Caco-2 (cell line): ENCODE data around the gene LRRC37A2. TPM values are rescaled to one million over a fixed set of nuclear protein-coding genes. Genes with fewer than 3 reads are reported as not detected.
A peak's percentile ranks its signal among the peaks of the same experiment; 100 is the strongest.
"Not testable (repeated sequence)": the region's sequence is repeated elsewhere in the genome, so short reads cannot be mapped to it uniquely, and the experiment has no call there.

ENCODE experiments used
- BruUV-seq: library from RNA; stranded (reverse); fragments of 400-500 nt; replicated peaks from 2 replicates; lab custom pipeline; 2021; lab: Mats Ljungman, UMichigan
- CTCF ChIA-PET: fragments of 300-600 bp; sonication (Branson Sonifier 250); formaldehyde crosslinking; loops from one replicate; lab custom pipeline; 2022; ENCODE audit warnings: antibody characterized with exemption; lab: Charles Lee
- POLR2A ChIA-PET: fragments of 300-600 bp; sonication (Branson Sonifier 250); formaldehyde crosslinking; loops from one replicate; lab custom pipeline; 2022; ENCODE audit warnings: antibody characterized with exemption; lab: Charles Lee
- DNase-seq, 2 experiments: peaks; one replicate each; pipeline versions ENCODE4 v3.0.0 to v3.0.0-alpha.2; 2020 to 2022
- H3K27me3 ChIP-seq: replicated peaks from 2 replicates; pipeline ENCODE4 v1.6.0; 2011; ENCODE audit warnings: low read length; ENCODE audit not compliant: control insufficient read depth, insufficient read depth
- H3K36me3 ChIP-seq: 2 replicates; pipeline ENCODE4 v1.5.1; 2011; ENCODE audit warnings: low read length; ENCODE audit not compliant: control insufficient read depth, insufficient read depth
- H3K4me1 ChIP-seq: fragments of 250-450 bp; sonication (Bioruptor Pico); 2 replicates; pipeline ENCODE4 v1.5.1; 2020; ENCODE audit warnings: mild to moderate bottlenecking
- H3K4me3 ChIP-seq: 2 replicates; pipeline ENCODE4 v1.5.1; 2011; ENCODE audit warnings: low read depth, mild to moderate bottlenecking, control low read depth, low read length
- H3K9me3 ChIP-seq: fragments of 250-450 bp; sonication (Bioruptor Pico); 2 replicates; pipeline ENCODE4 v1.5.1; 2020; ENCODE audit warnings: mild to moderate bottlenecking, moderate library complexity
- H3K27ac Mint-ChIP-seq: one replicate; pipeline ENCODE4 v1.8.0; 2022; ENCODE audit warnings: mixed read lengths; ENCODE audit not compliant: unreplicated experiment
- H3K27me3 Mint-ChIP-seq: one replicate; pipeline ENCODE4 v1.8.0; 2022; ENCODE audit warnings: mixed read lengths; ENCODE audit not compliant: insufficient read depth, unreplicated experiment
- H3K36me3 Mint-ChIP-seq: one replicate; pipeline ENCODE4 v1.8.0; 2022; ENCODE audit warnings: mild to moderate bottlenecking, mixed read lengths; ENCODE audit not compliant: insufficient read depth, unreplicated experiment
- H3K4me1 Mint-ChIP-seq: one replicate; pipeline ENCODE4 v1.8.0; 2022; ENCODE audit warnings: low read depth, mixed read lengths; ENCODE audit not compliant: unreplicated experiment
- H3K4me3 Mint-ChIP-seq: one replicate; pipeline ENCODE4 v1.8.0; 2022; ENCODE audit warnings: mild to moderate bottlenecking, moderate library complexity, mixed read lengths; ENCODE audit not compliant: unreplicated experiment
- H3K9me3 Mint-ChIP-seq: one replicate; pipeline ENCODE4 v1.8.0; 2022; ENCODE audit warnings: mixed read lengths; ENCODE audit not compliant: unreplicated experiment
- intact Hi-C: fragments of 100-400 bp; cut with micrococcal nuclease; formaldehyde crosslinking; loops from one replicate; pipeline ENCODE4 v1.10.0; 2022; ENCODE audit not compliant: unreplicated experiment
- total RNA-seq: library from RNA; stranded (reverse); gene quantifications from 2 replicates; pipeline ENCODE4 v1.2.3, GENCODE V29; 2022

Gene LRRC37A2
- total RNA-seq, 1 experiment from 2014 or later: 13.5 TPM

DNA sequence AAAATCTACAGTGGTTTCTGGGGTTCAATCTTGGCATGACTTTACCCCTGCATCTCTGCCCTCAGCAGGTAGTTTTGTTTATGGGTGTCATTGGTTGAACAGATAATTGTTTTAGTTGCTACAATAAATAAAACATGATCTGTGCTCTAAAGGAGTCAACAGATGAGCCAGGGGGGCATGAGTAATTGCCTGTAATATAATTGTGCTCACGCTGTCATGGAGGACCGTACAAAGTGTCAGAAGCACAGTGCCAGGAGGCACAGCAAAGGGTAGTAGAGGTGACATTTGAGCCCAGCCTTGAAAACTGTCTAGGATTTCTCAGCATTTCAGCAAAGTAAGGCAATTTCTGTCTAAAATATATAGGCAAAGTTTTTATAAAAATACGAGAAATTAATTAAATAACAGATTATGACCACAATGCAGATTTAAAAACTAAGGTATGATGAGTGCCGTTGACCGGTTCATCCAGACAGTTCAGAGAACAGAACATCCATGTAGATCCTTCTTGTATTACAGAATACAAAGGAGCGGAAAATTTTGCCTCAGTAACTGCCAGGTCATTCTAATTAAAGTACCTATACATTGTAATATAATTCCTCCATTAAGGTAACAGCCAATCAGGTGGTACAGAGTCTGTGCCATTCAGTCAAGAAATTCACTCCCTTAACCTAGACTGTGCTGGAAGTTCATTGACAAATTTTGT, 12.7 kb upstream of the LRRC37A2 start:
- H3K36me3 Mint-ChIP-seq, H3K36me3 ChIP-seq, H3K9me3 ChIP-seq, H3K27ac Mint-ChIP-seq, H3K27me3 ChIP-seq, H3K4me1 Mint-ChIP-seq, H3K4me3 Mint-ChIP-seq, intact Hi-C loops, POLR2A ChIA-PET, H3K27me3 Mint-ChIP-seq, H3K4me3 ChIP-seq, H3K9me3 Mint-ChIP-seq, CTCF ChIA-PET, BruUV-seq, DNase-seq, H3K4me1 ChIP-seq: not testable (repeated sequence)

DNA sequence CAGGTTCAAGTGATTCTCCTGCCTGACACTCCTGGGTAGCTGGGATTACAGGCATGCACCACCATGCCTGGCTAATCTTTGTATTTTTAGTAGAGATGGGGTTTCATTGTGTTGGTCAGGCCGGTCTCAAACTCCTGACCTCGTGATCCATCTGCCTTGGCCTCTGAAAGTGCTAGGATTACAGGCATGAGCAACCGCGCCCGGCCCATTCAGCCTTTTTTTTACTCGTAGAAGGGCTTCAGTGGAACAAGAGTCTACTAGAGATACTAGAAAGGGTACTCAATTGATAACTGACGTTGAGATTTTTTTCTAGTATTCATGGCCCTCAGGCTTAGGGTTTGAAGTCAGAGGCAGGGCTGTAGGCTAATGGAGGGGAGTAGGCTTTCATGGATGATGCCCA, 6.4 kb upstream of the LRRC37A2 start:
- H3K36me3 ChIP-seq, BruUV-seq, H3K36me3 Mint-ChIP-seq, POLR2A ChIA-PET, DNase-seq, H3K9me3 Mint-ChIP-seq, H3K27ac Mint-ChIP-seq, H3K27me3 Mint-ChIP-seq, H3K4me1 ChIP-seq, H3K27me3 ChIP-seq, H3K4me3 Mint-ChIP-seq, H3K4me1 Mint-ChIP-seq, H3K9me3 ChIP-seq, intact Hi-C loops, CTCF ChIA-PET, H3K4me3 ChIP-seq: not testable (repeated sequence)

- H3K27me3 ChIP-seq, H3K27me3 Mint-ChIP-seq, H3K9me3 ChIP-seq, H3K4me1 ChIP-seq, H3K4me3 ChIP-seq, POLR2A ChIA-PET, H3K9me3 Mint-ChIP-seq, intact Hi-C loops, CTCF ChIA-PET, H3K36me3 ChIP-seq, H3K27ac Mint-ChIP-seq, H3K36me3 Mint-ChIP-seq, H3K4me3 Mint-ChIP-seq, BruUV-seq, H3K4me1 Mint-ChIP-seq: not testable (repeated sequence)
- peak in 1 of 2 experiments; percentile 39 for DNase-seq
These were observed 22.4 kb downstream of the LRRC37A2 start for GRCh38 chr17:46534716-46535115.

GRCh38 chr17:46548607-46549006, 36.3 kb downstream of the LRRC37A2 start:
- CTCF ChIA-PET, H3K27me3 ChIP-seq, H3K4me3 Mint-ChIP-seq, DNase-seq, BruUV-seq, H3K4me3 ChIP-seq, H3K27me3 Mint-ChIP-seq, POLR2A ChIA-PET, H3K9me3 ChIP-seq, H3K9me3 Mint-ChIP-seq, H3K4me1 Mint-ChIP-seq, intact Hi-C loops, H3K36me3 ChIP-seq, H3K27ac Mint-ChIP-seq, H3K4me1 ChIP-seq: not testable (repeated sequence)
- H3K36me3 Mint-ChIP-seq: peaks cover 11% of the 10 kb centered on the region

- BruUV-seq, H3K36me3 ChIP-seq, H3K36me3 Mint-ChIP-seq, H3K4me1 ChIP-seq, intact Hi-C loops, H3K4me3 Mint-ChIP-seq, DNase-seq, H3K27me3 Mint-ChIP-seq, POLR2A ChIA-PET, H3K9me3 ChIP-seq, H3K4me3 ChIP-seq, CTCF ChIA-PET, H3K9me3 Mint-ChIP-seq, H3K27me3 ChIP-seq, H3K27ac Mint-ChIP-seq, H3K4me1 Mint-ChIP-seq: not testable (repeated sequence)
These were observed 46.9 kb downstream of the LRRC37A2 start for GRCh38 chr17:46559155-46559554.

DNA sequence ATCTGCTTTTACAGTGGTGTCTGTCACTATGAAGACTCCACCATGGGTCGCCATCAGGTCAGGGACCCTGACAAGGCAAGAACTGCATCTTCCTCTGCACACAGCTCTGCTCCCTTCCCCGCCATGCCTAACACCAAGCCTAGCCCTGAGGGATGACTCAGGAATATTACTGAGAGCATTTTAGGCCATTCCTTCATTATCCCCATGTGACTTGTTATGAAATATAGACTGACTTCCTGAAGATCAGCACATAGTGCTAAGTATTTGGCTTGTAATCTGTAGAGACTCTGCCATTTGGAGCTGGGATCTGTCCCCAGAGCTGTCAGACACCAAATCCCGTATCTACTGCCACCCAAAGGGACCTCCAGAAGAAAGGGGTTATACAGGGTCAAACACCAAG, 47.8 kb downstream of the LRRC37A2 start:
- H3K36me3 Mint-ChIP-seq, H3K9me3 Mint-ChIP-seq, H3K4me3 Mint-ChIP-seq, POLR2A ChIA-PET, DNase-seq, BruUV-seq, H3K4me1 Mint-ChIP-seq, H3K4me3 ChIP-seq, intact Hi-C loops, H3K9me3 ChIP-seq, H3K27me3 ChIP-seq, H3K36me3 ChIP-seq, H3K27ac Mint-ChIP-seq, CTCF ChIA-PET, H3K4me1 ChIP-seq, H3K27me3 Mint-ChIP-seq: not testable (repeated sequence)

DNA sequence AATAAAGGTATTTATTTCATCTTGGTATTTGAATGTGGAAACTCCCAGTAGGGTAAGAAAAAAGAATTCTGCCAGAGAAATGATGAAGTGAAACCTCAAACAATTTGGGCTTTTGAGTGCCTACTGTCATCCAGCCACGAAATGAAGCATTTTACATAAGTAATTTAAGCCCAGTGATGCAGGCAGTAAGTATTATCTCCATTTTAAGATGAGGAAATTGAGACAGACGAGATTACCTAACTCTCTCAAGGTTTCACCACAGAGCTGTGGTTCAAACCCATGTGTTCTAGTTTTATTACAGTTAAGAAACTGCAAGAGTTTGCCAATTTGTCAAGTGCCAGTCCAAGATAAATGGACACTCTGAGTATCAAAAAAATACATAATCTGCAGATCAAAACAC, 54.0 kb downstream of the LRRC37A2 start:
- TSS peak; percentile 12 for BruUV-seq
- intact Hi-C loops: not testable (repeated sequence)

More for the DNA sequence above, 54.0 kb downstream of the LRRC37A2 start:
- H3K4me3 Mint-ChIP-seq, H3K36me3 Mint-ChIP-seq, H3K4me1 ChIP-seq, CTCF ChIA-PET, H3K27me3 Mint-ChIP-seq, H3K27ac Mint-ChIP-seq, H3K36me3 ChIP-seq, H3K27me3 ChIP-seq, DNase-seq, H3K4me3 ChIP-seq, H3K9me3 Mint-ChIP-seq, H3K4me1 Mint-ChIP-seq, H3K9me3 ChIP-seq, POLR2A ChIA-PET: not testable (repeated sequence)
